GM19467 (cell line): ENCODE measurements around the gene MTOR.
"Not testable (repeated sequence)": the region's sequence is repeated elsewhere in the genome, so short reads cannot be mapped to it uniquely, and the experiment has no call there.

ENCODE experiments used
- ATAC-seq: cut with Tn5 transposase; IDR thresholded peaks from one replicate; pipeline ENCODE4 v1.9.1; 2021; ENCODE audit warnings: mild to moderate bottlenecking, moderate library complexity; ENCODE audit not compliant: unreplicated experiment

MTOR gene

GRCh38 chr1:11262171-11263049 is at the start of gene MTOR:
Gene MTOR (minus strand): TSS chr1:11262551. CDS start chr1:11259409, 3,142 bp downstream.
- peak; percentile 99 for ATAC-seq

- ATAC-seq, result no peak
Measured at GRCh38 chr1:11309385-11309784, 47.0 kb upstream of the MTOR start.

DNA sequence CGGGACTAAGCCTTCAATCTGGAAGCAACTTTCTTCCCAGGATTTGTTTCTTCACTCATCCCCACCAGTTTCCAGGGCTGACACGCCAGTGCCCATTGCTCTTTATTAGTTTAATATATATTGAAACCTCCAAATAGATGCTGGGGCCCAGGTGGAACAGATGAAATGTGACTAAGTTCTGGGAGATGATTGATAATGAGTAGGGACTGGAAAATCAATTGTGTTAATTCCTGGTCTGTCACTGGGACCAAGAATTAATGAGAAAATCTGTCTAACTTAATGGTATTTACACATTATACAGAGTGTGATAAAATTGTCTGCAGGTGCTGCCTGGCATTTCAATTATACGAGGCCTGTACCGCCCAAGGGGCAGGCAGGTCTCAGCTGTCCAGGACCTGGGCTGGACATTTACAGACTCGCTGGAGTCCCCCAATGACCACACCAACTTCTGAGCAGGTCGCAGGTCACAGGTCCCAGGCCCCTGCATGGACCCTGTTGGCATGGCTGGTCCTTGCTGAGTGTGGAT is 46.4 kb upstream of the MTOR start:
- no peak for ATAC-seq

- ATAC-seq, result no peak
Measured at GRCh38 chr1:11307852-11308251, 45.5 kb upstream of the MTOR start.

DNA sequence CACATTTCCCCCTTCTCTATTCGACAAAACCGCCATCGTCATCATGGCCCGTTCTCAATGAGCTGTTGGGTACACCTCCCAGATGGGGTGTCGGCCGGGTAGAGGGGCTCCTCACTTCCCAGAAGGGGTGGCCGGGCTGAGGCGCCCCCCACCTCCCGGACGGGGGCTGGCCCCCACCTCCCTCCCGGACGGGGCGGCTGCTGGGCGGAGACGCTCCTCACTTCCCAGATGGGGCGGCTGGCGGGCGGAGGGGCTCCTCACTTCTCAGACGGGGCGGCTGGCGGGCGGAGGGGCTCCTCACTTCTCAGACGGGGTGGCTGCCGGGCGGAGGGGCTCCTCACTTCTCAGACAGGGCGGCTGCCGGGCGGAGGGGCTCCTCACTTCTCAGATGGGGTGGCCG is 43.2 kb upstream of the MTOR start:
- ATAC-seq, result not testable (repeated sequence)

GRCh38 chr1:11302366-11302765 is 40.0 kb upstream of the MTOR start:
- ATAC-seq, result no peak

- ATAC-seq, result no peak
Measured at GRCh38 chr1:11301601-11302000, 39.2 kb upstream of the MTOR start.

GRCh38 chr1:11299225-11299574 is 36.8 kb upstream of the MTOR start:
- ATAC-seq, result no peak

DNA sequence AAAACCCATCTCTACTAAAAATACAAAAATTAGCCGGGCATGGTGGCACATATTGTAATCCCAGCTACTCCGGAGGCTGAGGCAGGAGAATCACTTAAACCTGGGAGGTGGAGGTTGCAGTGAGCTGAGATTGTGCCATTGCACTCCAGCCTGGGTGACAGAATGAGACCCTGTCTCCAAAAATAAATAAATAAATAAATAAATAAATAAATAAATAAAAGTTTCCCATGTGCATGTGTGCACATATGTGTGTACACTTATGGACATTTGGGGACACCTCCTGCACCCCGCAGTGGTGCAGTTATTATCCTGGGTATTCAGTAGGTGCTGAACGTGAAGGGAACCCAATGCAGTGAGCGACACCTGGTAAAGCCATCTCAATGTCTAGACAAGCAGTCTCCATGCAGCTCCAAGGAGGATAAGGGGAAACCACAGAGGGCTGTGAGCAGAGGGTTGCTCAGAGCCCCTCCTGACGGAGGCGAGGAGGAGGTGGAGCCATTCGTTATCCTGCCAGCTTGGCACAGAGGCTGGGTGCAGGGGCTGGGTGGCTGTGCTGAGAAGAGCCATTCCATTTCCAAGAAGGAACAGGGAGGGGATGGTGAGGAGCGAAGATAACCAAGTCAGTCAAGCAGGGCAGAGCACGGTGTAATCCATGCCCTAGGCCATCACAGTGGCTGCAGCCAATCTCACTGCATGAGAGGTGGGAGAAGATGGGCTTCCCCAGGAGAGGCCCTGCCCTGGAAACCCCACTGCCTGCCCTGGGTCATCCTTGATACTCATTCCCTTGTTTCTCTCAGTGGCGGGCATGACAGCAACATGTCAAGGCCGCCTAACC is 36.3 kb upstream of the MTOR start:
- ATAC-seq, result no peak

DNA sequence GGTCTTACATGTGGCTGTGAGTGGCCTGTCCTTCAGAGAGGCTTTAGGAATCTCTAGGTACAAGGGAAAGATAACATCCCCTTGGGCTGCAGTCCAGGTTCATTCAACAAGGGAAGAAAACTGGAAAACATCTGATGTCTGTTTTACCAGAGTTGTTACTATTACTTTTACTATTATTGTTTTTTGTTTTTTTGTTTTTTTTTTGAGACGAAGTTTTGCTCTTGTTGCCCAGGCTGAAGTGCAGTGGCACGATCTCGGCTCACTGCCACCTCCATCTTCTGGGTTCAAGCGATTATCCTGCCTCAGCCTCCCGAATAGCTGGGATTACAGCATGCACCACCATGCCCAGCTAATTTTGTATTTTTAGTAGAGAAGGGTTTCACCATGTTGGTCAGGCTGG is 35.4 kb upstream of the MTOR start:
- ATAC-seq, result not testable (repeated sequence)

GRCh38 chr1:11295905-11296304 is 33.6 kb upstream of the MTOR start:
- ATAC-seq, result no peak

DNA sequence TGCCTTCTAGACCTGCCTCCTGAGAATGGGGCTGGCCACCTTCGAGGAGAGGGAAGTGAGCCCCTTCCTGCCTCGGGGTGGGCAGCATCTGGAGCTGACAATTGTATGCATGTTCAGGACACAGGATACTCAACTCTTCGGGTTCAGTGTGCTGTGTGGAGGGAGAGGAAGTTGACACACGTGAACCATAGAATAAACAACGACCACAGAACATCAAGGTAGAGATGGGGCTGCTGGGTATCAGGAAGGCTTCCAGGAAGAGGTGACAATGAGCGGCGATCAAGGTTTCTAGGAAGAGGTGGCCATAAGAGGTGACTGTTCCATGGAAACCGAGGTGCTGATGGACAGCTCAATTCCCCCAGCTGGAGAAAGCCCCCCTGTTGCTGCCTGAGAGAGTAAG is 32.6 kb upstream of the MTOR start:
- no peak for ATAC-seq

DNA sequence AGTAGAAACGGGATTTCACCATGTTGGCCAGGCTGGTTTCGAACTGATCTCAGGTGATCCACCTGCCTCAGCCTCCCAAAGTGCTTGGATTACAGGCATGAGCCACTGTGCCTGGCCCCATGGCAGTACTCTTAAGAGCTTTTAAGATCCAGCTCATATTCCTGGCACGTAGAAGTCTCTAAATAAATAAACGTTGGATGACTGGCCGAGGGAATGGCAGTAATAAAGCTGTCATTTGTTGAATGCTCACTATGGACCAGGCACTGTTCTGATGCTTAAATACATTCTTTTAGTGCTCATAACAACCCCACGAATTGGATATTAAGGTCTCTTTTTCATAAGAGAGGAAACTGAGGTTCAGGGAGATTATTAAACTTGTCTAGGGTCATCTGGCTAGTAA is 31.5 kb upstream of the MTOR start:
- no peak for ATAC-seq

DNA sequence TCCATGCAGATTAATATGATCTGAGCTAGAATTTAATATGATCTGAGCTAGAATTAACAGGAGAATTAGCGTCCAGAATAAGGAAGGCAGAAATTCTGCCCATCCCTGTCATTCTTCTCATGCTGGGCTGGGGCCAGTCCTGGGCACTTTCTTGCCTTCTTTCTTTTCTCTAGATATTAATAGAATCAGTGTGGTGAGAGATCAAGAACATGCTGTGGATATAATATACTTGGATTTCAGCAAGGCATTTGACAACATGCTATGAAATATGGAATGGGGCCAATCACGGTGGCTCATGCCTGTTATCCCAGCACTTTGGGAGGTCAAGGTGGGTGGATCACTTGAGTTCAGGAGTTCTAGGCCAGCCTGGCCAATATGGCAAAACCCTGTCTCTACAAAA is 28.7 kb upstream of the MTOR start:
- ATAC-seq, result no peak

- ATAC-seq, result no peak
Measured at GRCh38 chr1:11289064-11289463, 26.7 kb upstream of the MTOR start.

GRCh38 chr1:11286735-11287410 is 24.5 kb upstream of the MTOR start:
- no peak for ATAC-seq

GRCh38 chr1:11285883-11286734 is 23.8 kb upstream of the MTOR start:
- no peak for ATAC-seq

DNA sequence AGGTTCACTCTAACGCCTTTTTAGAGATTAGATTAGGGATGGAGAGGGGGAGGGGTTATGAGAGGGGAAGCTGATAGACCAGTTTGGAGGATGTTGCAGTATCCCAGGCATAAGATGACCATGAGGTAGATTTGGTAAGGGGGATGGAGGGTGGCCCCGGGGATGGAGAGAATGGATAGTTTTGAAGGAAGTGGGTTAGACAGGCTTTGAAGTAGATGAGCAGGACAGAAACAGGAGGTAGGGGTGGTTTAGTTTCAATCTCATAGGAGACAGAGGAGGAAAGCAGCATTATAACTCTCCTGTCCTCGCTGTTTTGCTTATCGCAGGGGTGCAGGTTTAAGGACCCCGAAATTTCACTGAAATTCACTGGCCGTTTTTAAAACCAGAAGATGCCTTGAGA is 22.4 kb upstream of the MTOR start:
- no peak for ATAC-seq

GRCh38 chr1:11283151-11283550 is 20.8 kb upstream of the MTOR start:
- ATAC-seq, result no peak
